ENCODE results near the gene IVD. TPM values are rescaled to one million over a fixed set of nuclear protein-coding genes. Genes with fewer than 3 reads are reported as not detected.

Gene IVD
- total RNA-seq, 1 experiment from 2014 or later, result 74.5 TPM

DNA sequence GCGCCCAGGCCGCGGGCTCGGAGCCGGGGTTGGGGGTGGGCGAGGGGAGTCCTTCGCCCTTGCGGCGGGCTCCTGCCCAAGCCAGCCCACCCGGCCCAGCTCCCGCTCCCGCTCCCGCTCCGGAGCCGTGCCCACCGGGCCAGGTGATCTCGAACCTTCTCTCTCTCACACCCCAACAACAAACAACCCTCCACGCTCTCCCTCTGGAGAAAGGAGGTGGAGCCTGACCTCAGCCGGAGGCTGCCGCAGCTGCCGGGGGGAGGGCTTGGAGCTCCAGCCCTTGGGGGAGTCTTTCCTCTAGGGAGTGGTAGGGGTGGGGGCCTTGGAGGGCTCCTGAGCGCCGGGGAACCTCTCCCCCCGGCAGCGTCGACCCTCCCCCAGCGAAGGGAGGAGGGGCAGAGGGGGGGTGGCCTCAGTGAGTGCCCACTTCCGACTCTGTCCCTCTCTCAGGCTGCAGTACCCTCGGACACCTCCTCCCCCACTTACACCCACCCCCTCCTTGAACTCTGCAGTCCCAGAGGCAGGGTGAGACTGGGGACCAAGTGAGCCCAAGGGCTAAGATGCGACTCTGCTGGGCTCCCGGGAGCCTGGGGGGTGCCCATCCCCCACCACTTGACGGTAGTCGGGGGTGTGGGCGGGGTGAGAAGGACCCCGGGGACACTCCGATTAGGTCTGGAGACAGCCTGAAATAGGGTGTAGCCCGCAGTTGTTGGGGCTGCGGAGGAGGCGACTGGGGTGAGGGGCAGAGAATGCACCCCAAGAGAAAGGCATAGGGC is 30.7 kb downstream of the IVD start:
- Histone ChIP-seq H3K4me1 (peaks cover 15% of the 10 kb centered on the region), H3K27me3 (replicated peaks; ENCODE audit: control insufficient read depth, insufficient read depth, low read length) (no peaks in the 10 kb centered on the region), H3K36me3 (ENCODE audit: control insufficient read depth, insufficient read depth, low read length) (no peaks in the 10 kb centered on the region), H3K4me3 (ENCODE audit: low read depth, low read length) (peak overlapping the region; percentile 49), H3K9me3 (no peaks in the 10 kb centered on the region)
- intact Hi-C loops (cut with micrococcal nuclease; ENCODE audit: unreplicated experiment), result no loop called here
- peak in 1 of 2 experiments; percentile 42 for DNase-seq
- H3K27me3 Mint-ChIP-seq (ENCODE audit: insufficient read depth, unreplicated experiment), result no peaks in the 10 kb centered on the region
- peaks cover 16% of the 10 kb centered on the region for H3K4me1 Mint-ChIP-seq (ENCODE audit: low read depth, unreplicated experiment)
- H3K36me3 Mint-ChIP-seq (ENCODE audit: insufficient read depth, unreplicated experiment), result peaks cover 11% of the 10 kb centered on the region
- peak overlapping the region; percentile 76 for H3K4me3 Mint-ChIP-seq (ENCODE audit: unreplicated experiment)
- ChIA-PET CTCF (interaction anchor here (1.0 kb wide), 1 partner anchor 14 kb away, joined by 3 read pairs; no protein-coding TSS in a partner anchor), POLR2A (no interaction called here)
- no peaks in the 10 kb centered on the region for H3K9me3 Mint-ChIP-seq (ENCODE audit: unreplicated experiment)
- no peak overlapping the region for H3K27ac Mint-ChIP-seq (ENCODE audit: unreplicated experiment)
- no TSS peak for BruUV-seq (replicated peaks)
- TF ChIP-seq CTCF (IDR thresholded peaks at IDR 0.05; ENCODE audit: insufficient read depth in 1 of 2, low read depth in 1 of 2, low read length in 1 of 2, severe bottlenecking in 1 of 2, unreplicated experiment in 1 of 2), result no peak

DNA sequence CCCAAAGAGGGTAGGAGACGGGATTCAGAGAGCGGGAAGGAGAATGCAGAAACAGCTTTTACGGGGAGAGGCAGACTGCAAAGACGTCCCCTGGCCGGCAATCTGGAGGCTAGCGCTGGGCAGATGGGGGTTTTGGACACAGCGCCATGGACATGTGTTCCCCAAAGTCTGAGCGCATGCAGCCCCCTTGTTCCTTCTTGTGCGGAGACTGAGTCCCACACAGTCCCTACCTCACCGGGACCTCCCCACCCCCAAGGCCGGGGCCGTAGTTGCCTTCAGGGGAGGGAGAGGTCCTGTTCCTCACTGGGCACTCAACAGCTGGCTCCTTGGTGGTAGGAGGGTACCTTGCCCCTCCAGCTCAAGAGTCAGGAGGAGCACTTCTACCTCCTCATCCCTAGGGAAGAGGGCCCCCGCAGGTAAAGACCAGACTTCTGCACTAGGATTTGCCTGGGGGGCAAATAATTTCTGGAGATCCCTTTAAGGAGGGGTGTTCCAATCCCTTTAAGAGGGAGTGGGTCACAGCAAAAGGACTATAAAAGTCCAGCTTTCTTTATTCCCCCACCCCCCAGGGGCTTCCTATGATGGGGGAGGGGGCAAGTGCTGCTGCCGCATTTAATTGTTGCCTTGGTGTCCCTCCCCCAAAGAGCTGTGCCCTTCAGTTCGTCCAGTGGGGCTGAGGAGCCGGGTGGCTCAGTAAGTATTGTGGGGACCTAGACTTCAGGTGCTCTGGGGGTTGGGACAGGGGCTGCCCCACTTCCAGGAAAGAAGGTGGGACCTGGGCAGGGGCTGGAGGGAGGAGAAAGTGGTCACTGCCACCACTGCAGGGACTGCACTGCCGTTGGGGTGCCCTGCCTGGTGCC is 31.5 kb downstream of the IVD start:
- Mint-ChIP-seq H3K4me1 (ENCODE audit: low read depth, unreplicated experiment) (peaks cover 16% of the 10 kb centered on the region), H3K9me3 (ENCODE audit: unreplicated experiment) (no peaks in the 10 kb centered on the region), H3K27me3 (ENCODE audit: insufficient read depth, unreplicated experiment) (no peaks in the 10 kb centered on the region), H3K27ac (ENCODE audit: unreplicated experiment) (no peak overlapping the region), H3K36me3 (ENCODE audit: insufficient read depth, unreplicated experiment) (peaks cover 11% of the 10 kb centered on the region), H3K4me3 (ENCODE audit: unreplicated experiment) (peak overlapping the region; percentile 76)
- DNase-seq, result no peak
- TF ChIP-seq CTCF (IDR thresholded peaks at IDR 0.05; ENCODE audit: insufficient read depth in 1 of 2, low read depth in 1 of 2, low read length in 1 of 2, severe bottlenecking in 1 of 2, unreplicated experiment in 1 of 2), result no peak
- ChIA-PET POLR2A (no interaction called here), CTCF (interaction anchor here (1.0 kb wide), 1 partner anchor 15 kb away, joined by 3 read pairs; no protein-coding TSS in a partner anchor)
- no peak overlapping the region for H3K4me3 ChIP-seq (ENCODE audit: low read depth, low read length)
- H3K27me3 ChIP-seq (replicated peaks; ENCODE audit: control insufficient read depth, insufficient read depth, low read length), result no peaks in the 10 kb centered on the region
- H3K4me1 ChIP-seq, result peaks cover 15% of the 10 kb centered on the region
- no peaks in the 10 kb centered on the region for H3K9me3 ChIP-seq
- BruUV-seq (replicated peaks), result no TSS peak
- no peaks in the 10 kb centered on the region for H3K36me3 ChIP-seq (ENCODE audit: control insufficient read depth, insufficient read depth, low read length)
- intact Hi-C loops (cut with micrococcal nuclease; ENCODE audit: unreplicated experiment), result no loop called here
